HG03060 (cell line): ENCODE data around the gene SETD1B.
"Not testable (repeated sequence)": the region's sequence is repeated elsewhere in the genome, so short reads cannot be mapped to it uniquely, and the experiment has no call there.

Experiments
- ATAC-seq: cut with Tn5 transposase; IDR thresholded peaks from one replicate; pipeline ENCODE4 v1.9.1; 2021; ENCODE audit warnings: low read depth, moderate number of reproducible peaks; ENCODE audit not compliant: unreplicated experiment

SETD1B gene

GRCh38 chr12:121803861-121804416 is at the start of gene SETD1B:
SETD1B (plus strand) TSS chr12:121804009; CDS start chr12:121804738, 729 bp downstream.
- no peak for ATAC-seq

GRCh38 chr12:121754836-121755235 is 49.0 kb upstream of the SETD1B start:
- no peak for ATAC-seq

- ATAC-seq, result no peak
Observed at GRCh38 chr12:121755591-121755990, 48.2 kb upstream of the SETD1B start.

GRCh38 chr12:121758536-121758935 is 45.3 kb upstream of the SETD1B start:
- ATAC-seq, result not testable (repeated sequence)

- no peak for ATAC-seq
Observed at GRCh38 chr12:121762269-121762668, 41.5 kb upstream of the SETD1B start.

- no peak for ATAC-seq
Observed at GRCh38 chr12:121764808-121765207, 39.0 kb upstream of the SETD1B start.

GRCh38 chr12:121765573-121765972 is 38.2 kb upstream of the SETD1B start:
- no peak for ATAC-seq

- ATAC-seq, result no peak
Observed at GRCh38 chr12:121766290-121767039, 37.3 kb upstream of the SETD1B start.

- ATAC-seq, result no peak
Observed at GRCh38 chr12:121767525-121768016, 36.2 kb upstream of the SETD1B start.

- no peak for ATAC-seq
Observed at GRCh38 chr12:121769297-121769830, 34.4 kb upstream of the SETD1B start.

GRCh38 chr12:121769831-121770301 is 33.9 kb upstream of the SETD1B start:
- no peak for ATAC-seq

- ATAC-seq, result no peak
Observed at GRCh38 chr12:121770388-121770787, 33.4 kb upstream of the SETD1B start.

- no peak for ATAC-seq
Observed at GRCh38 chr12:121770813-121771625, 32.8 kb upstream of the SETD1B start.

GRCh38 chr12:121773011-121773777 is 30.6 kb upstream of the SETD1B start:
- peak; percentile 59 for ATAC-seq

- ATAC-seq, result no peak
Observed at GRCh38 chr12:121774968-121775474, 28.8 kb upstream of the SETD1B start.

GRCh38 chr12:121775501-121775900 is 28.3 kb upstream of the SETD1B start:
- ATAC-seq, result no peak

- ATAC-seq, result no peak
Observed at GRCh38 chr12:121776190-121777098, 27.4 kb upstream of the SETD1B start.

GRCh38 chr12:121778567-121779421 is 25.0 kb upstream of the SETD1B start:
- ATAC-seq, result no peak
